ENCODE data around the gene ZDHHC14. TPM values are rescaled to one million over a fixed set of nuclear protein-coding genes. Genes with fewer than 3 reads are reported as not detected.

Gene ZDHHC14
- total and polyA plus RNA-seq, 12 donors = 7.7 to 31.2 (median 15.2) TPM

DNA sequence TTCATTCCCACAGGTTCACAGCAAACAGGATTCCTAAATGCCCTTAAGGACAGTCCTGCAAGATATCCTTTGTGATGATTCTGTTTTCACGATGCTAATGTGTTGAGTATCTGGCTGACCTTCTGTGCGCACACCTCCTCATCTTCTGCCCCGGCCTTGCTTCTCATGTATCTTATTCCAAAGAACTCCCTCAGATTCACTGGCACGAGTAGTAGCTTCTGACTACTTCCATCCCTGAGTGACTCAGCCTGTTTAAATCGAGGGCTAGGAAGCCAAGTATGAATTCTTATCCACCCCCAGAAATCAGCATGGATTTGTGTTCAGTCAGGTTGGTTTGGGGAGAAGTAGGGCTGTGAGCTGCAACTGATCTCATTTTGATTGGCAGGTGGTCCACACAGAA lies 251.8 kb downstream of the ZDHHC14 start:
- TF ChIP-seq, protein P1, sequence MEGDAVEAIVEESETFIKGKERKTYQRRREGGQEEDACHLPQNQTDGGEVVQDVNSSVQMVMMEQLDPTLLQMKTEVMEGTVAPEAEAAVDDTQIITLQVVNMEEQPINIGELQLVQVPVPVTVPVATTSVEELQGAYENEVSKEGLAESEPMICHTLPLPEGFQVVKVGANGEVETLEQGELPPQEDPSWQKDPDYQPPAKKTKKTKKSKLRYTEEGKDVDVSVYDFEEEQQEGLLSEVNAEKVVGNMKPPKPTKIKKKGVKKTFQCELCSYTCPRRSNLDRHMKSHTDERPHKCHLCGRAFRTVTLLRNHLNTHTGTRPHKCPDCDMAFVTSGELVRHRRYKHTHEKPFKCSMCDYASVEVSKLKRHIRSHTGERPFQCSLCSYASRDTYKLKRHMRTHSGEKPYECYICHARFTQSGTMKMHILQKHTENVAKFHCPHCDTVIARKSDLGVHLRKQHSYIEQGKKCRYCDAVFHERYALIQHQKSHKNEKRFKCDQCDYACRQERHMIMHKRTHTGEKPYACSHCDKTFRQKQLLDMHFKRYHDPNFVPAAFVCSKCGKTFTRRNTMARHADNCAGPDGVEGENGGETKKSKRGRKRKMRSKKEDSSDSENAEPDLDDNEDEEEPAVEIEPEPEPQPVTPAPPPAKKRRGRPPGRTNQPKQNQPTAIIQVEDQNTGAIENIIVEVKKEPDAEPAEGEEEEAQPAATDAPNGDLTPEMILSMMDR (IDR thresholded peaks at IDR 0.05) = no peak
- no peak for DNase-seq
- no peak overlapping the region for H3K27ac ChIP-seq
- no peaks in the 10 kb centered on the region for H3K27me3 ChIP-seq
- WGBS, 2 donors = 74 to 78% methylated on average over 5 of the region's 5 CpGs
- ATAC-seq = no peak
- intact Hi-C loops (cut with DNase I) = no loop called here
- peaks cover 0 to 50% (median 0%) of the 10 kb centered on the region in 9 donors for H3K36me3 ChIP-seq
- H3K9me3 ChIP-seq = no peaks in the 10 kb centered on the region
- H3K4me3 ChIP-seq = no peak overlapping the region
- H3K4me1 ChIP-seq = no peaks in the 10 kb centered on the region

DNA sequence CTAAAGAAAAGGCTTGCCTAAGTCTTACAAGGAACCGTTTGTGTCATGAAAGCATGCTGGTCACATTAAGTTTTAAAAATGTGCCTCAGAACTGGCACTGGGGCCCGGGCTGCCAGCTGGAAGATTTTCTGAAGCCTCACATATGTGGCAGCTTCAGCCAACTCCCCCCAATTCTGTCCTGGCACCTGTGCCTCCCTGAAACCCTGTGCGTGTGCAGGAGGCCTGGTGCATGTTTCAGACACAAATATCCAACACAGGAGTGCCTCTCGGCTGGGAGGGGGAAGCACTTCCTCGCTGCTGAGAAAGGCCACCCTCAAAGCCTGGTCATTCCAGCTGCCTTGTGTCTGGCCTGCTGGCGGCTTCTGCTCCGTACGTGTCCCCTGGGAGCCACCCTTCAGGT lies 253.6 kb downstream of the ZDHHC14 start:
- TF ChIP-seq, protein P1 (IDR thresholded peaks at IDR 0.05) = no peak
- Histone ChIP-seq H3K9me3 (no peaks in the 10 kb centered on the region), H3K4me1 (no peaks in the 10 kb centered on the region), H3K27me3 (no peaks in the 10 kb centered on the region), H3K4me3 (no peak overlapping the region), H3K27ac (no peak overlapping the region), H3K36me3 (peaks cover 0 to 47% (median 0%) of the 10 kb centered on the region in 9 donors)
- intact Hi-C loops (cut with DNase I) = no loop called here
- no peak for ATAC-seq
- 92 to 93% methylated on average over 8 of the region's 8 CpGs for WGBS, 2 donors
- no peak for DNase-seq

DNA sequence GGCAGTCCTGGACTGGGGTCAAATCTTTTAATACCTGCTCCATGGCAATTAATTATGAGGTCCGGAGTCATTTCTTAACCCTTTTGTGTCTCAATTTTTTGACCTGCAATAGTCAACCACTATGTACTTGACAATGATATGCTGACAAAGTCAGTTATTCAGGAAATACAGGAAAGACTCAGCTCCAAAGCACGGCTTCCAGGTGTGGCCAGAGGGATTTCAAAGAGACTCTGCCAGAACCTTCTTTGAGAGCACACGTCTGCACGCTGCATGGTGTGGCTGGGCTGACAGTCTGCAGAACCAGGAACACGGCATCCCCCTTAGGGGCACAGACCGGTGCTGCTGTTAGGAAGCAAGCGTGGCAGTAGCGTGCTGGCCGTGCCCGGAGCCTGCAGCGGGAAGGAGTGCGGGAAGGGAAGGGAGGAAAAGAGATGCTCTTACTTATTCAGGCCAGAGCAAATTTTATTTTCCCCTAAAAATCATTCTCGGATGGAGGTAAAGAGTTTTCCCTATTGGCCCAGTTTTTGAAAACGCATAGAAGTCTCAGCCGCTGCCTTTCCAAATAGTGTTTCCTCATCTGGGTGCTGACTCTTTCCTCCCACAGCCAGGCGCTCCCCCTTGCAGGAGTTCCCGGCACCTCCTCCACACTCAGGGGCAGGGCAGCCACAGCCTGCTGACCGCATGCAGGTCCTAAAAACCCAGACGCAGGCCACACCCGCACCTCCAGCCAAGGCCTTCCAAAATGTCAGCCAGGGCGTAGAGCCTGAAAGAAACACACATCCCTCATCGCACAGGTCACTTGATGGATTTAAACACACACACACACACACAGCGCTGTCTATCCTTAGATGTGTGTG lies 254.6 kb downstream of the ZDHHC14 start:
- WGBS, 2 donors = 88 to 91% methylated on average over 23 of the region's 23 CpGs
- H3K4me1 ChIP-seq = no peaks in the 10 kb centered on the region
- H3K27ac ChIP-seq = no peak overlapping the region
- DNase-seq = no peak
- intact Hi-C loops (cut with DNase I) = no loop called here
- H3K4me3 ChIP-seq = no peak overlapping the region
- TF ChIP-seq, protein P1 (IDR thresholded peaks at IDR 0.05) = no peak
- no peaks in the 10 kb centered on the region for H3K27me3 ChIP-seq
- ATAC-seq = no peak
- peaks cover 0 to 40% (median 0%) of the 10 kb centered on the region in 9 donors for H3K36me3 ChIP-seq
- H3K9me3 ChIP-seq = no peaks in the 10 kb centered on the region

DNA sequence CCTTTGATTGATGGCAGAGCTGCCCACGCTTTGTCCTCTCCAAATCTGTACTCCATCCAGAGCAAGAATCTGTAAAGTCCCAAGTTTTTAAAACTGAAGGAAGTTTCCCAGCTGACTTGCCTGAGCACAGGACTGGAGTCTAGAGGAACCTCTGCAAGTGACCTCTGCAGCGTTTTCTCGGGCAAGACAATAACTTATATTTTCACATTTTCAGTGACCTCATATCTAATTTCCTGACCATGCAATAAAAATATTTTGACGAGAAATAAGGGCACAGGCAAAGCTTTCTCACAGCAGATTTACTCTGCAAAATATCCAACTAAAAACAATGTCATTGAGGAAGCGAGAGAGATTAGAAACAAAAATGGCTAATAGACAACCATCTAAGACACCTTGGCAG lies 256.5 kb downstream of the ZDHHC14 start:
- no peak overlapping the region for H3K27ac ChIP-seq
- ATAC-seq (no peak), DNase-seq (no peak)
- H3K4me3 ChIP-seq = no peak overlapping the region
- WGBS, 2 donors = 86 to 88% methylated on average over 5 of the region's 5 CpGs
- intact Hi-C loops (cut with DNase I) = no loop called here
- TF ChIP-seq, protein P1 (IDR thresholded peaks at IDR 0.05) = no peak
- no peaks in the 10 kb centered on the region for H3K4me1 ChIP-seq
- peaks cover 0 to 40% (median 0%) of the 10 kb centered on the region in 9 donors for H3K36me3 ChIP-seq
- H3K27me3 ChIP-seq = no peaks in the 10 kb centered on the region
- H3K9me3 ChIP-seq = no peaks in the 10 kb centered on the region

All from heart right ventricle (tissue), 16 donors.